Neural cell (in vitro differentiated cells): Measurements from ENCODE around the gene UQCC3.

Source experiments
- CTCF ChIP-seq: fragments of 450-650 bp; IDR thresholded peaks from 2 replicates; pipeline ENCODE4 v1.5.1; 2014; ENCODE audit warnings: antibody characterized with exemption, mild to moderate bottlenecking, moderate library complexity; ENCODE audit not compliant: poor library complexity, severe bottlenecking
- EP300 ChIP-seq: fragments of 450-650 bp; conservative IDR thresholded peaks from 2 replicates; pipeline ENCODE4 v1.6.1; 2014; ENCODE audit warnings: antibody characterized with exemption, mild to moderate bottlenecking, moderate library complexity; ENCODE audit not compliant: poor library complexity, severe bottlenecking
- EZH2 ChIP-seq: fragments of 200-600, 300-800 bp; shearing (Covaris generic), sonication (generic); IDR thresholded peaks from 2 replicates; pipeline ENCODE4 v1.6.1; 2014; ENCODE audit warnings: antibody characterized with exemption, low read length, borderline replicate concordance, mild to moderate bottlenecking; ENCODE audit not compliant: insufficient read depth, poor library complexity, severe bottlenecking
- MXI1 ChIP-seq: fragments of 450-650 bp; conservative IDR thresholded peaks from 2 replicates; pipeline ENCODE4 v1.6.1; 2014; ENCODE audit warnings: antibody characterized with exemption, mild to moderate bottlenecking; ENCODE audit not compliant: poor library complexity, severe bottlenecking
- POLR2AphosphoS5 ChIP-seq: IDR thresholded peaks from 2 replicates; pipeline ENCODE4 v1.6.1; 2012
- RAD21 ChIP-seq: fragments of 450-650 bp; conservative IDR thresholded peaks from 2 replicates; pipeline ENCODE4 v1.6.1; 2014; ENCODE audit warnings: antibody characterized with exemption, mild to moderate bottlenecking, moderate library complexity
- SMC3 ChIP-seq: fragments of 450-650 bp; conservative IDR thresholded peaks from 2 replicates; pipeline ENCODE4 v1.6.1; 2014; ENCODE audit warnings: antibody characterized with exemption, mild to moderate bottlenecking, moderate library complexity; ENCODE audit not compliant: poor library complexity

GRCh38 chr11:62654297-62654696 is 17.2 kb upstream of the UQCC3 start:
- no peak for TF ChIP-seq EP300
- no peak for TF ChIP-seq CTCF
- TF ChIP-seq POLR2AphosphoS5: no peak
- no peak for TF ChIP-seq MXI1
- TF ChIP-seq EZH2: no peak
- no peak for TF ChIP-seq RAD21
- TF ChIP-seq SMC3: no peak
